Fibroblast of skin of abdomen (primary cell): ENCODE data around the gene PAN3. TPM values are rescaled to one million over a fixed set of nuclear protein-coding genes. Genes with fewer than 3 reads are reported as not detected.
"Not testable (repeated sequence)": the region's sequence is repeated elsewhere in the genome, so short reads cannot be mapped to it uniquely, and the experiment has no call there.

ENCODE experiments used
- DNase-seq: peaks from one replicate; pipeline ENCODE4 v3.0.0-alpha.2; 2013
- polyA plus RNA-seq, 2 experiments: library from polyadenylated mRNA; unstranded; fragments of 120-200 nt; gene quantifications; one replicate each; pipeline ENCODE4 v1.2.1, GENCODE V29; 2013; ENCODE audit not compliant: insufficient read length in 2 of 2

Gene PAN3, protein sequence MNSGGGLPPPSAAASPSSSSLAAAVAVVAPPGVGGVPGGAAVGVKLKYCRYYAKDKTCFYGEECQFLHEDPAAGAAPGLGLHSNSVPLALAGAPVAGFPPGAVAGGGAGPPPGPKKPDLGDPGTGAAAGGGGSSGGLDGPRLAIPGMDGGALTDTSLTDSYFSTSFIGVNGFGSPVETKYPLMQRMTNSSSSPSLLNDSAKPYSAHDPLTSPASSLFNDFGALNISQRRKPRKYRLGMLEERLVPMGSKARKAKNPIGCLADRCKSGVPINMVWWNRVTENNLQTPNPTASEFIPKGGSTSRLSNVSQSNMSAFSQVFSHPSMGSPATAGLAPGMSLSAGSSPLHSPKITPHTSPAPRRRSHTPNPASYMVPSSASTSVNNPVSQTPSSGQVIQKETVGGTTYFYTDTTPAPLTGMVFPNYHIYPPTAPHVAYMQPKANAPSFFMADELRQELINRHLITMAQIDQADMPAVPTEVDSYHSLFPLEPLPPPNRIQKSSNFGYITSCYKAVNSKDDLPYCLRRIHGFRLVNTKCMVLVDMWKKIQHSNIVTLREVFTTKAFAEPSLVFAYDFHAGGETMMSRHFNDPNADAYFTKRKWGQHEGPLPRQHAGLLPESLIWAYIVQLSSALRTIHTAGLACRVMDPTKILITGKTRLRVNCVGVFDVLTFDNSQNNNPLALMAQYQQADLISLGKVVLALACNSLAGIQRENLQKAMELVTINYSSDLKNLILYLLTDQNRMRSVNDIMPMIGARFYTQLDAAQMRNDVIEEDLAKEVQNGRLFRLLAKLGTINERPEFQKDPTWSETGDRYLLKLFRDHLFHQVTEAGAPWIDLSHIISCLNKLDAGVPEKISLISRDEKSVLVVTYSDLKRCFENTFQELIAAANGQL
- 14.9 TPM for polyA plus RNA-seq (2013, experiment 1 of 2; ENCODE audit: insufficient read length)
- 14.0 TPM for polyA plus RNA-seq (2013, experiment 2 of 2; ENCODE audit: insufficient read length)

DNA sequence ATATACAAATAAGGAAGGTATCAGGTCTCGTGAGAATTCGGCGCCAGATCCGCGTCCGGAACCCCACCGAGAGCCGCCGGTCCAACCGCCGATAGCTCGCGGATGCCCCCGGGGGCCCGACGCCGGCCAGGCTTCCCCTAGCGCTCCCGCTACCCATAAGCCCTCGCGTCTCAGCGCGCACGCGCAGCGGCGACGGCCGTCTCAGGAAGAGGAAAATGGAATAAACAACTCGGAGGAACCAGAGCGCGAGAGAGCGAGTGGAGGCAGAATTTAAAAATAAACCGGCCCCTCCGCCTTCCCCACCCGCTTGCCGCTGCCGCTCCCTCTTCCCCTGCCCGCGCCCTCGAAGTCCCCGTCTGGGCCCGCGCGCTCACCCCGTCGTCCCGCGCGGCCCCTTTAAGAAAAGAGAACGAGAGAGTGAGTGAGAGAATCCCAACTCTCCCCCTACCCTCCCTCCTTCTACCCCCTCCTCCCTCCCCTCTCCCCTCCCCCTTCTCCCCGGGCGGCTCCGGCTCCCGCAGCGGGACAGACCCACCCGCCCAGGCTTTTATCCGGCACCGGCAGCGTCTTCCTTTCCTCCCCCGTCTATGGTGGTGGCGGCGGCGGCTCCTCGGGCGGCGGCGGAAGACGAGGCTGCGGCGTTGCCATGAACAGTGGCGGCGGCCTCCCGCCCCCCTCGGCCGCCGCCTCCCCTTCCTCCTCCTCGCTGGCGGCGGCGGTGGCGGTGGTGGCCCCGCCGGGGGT, at the start of gene PAN3:
Gene PAN3 (plus strand): TSS at position 534 of the 744 bp plus-strand sequence. CDS start 113 bp downstream, at position 647.
- DNase-seq = peak; percentile 90

DNA sequence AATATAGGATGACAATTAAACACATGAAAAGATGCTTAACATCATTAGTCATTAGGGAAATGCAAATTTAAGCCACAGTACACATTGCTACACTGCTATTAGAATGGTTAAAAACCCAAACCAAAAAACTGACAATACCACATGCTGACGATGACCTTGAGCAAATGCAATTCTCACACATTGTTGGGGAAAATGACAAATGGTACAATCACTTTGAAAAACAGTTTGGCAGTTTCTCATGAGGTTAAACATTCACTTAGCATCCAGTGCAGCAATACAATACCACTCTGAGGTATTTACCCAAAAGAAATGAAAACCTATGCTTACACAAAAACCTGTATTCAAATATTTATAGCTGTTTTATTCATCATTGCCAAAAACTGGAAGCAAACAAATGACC, 49.3 kb upstream of the PAN3 start:
- no peak for DNase-seq

DNA sequence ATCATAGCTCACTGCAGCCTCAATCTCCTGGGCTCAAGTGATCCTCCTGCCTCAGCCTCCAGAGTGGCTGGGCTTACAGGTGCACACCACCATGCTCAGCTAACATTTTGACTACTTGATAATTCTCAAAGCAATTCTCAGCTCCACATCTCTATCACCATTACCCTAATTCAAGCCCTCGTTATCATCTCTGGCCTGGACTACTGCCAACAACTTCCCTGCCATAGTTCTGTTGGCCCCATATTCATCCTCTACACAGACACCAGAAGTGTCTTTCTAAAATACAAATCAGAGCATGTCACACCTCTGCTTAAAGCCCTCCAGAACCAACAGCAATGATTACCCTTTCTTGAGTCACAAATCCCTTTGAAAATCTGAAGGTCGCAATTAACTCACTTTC, 45.9 kb upstream of the PAN3 start:
- DNase-seq = no peak

DNA sequence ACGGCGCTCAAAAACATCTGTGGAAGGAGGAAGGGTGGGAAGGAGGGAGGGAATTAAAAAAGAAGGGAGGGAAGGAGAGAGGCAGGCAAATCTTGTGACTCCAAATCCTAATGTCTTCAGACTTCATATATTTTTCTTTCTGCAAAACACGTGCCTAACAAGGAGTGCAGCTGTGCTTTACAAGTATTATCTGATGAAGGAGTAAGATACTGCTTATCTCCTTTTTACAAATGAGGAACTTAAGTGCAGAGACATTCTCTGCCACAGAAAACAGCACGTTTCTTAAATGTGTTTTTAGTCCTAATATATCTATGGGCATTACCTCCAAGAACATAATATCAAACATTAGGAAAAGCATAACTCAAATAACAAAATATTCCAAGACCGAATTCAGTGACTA, 44.5 kb upstream of the PAN3 start:
- DNase-seq = no peak

DNA sequence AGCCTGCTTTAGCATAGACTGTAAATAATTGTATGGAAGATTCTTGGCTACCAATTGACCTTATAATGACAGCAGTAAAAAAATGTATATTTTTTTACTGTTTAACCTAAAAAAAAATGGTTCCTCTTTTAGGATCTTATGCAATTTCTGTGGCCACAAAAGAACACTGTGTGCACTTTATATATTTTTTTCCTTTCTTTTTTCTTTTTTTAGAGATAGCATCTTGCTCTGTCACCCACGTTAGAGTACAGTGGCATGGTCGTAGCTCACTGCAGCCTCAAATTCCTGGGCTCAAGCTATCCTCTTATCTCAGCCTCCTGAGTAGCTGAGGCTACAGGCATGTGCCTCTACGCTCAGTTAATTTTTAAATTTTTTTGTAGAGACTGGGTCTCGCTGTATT, 44.0 kb upstream of the PAN3 start:
- no peak for DNase-seq

DNA sequence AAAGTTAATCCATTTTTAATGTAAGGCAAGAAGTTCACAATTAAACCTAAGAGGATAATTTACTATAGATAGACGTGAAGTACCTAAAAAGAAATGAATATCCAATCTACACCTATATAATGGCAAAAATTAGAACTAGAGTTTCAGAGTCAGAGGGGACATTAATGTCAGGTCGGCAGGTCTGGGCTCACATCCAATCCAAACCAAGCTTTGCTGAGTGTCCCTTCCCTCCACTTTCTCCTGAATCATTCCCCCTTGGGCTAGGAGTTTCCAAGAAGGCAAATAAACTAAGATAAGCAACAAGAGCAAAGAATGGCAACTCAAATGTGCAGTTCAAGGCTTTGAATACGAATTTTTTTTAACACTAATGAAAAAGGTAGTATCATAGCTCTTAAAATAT, 40.8 kb upstream of the PAN3 start:
- no peak for DNase-seq

DNA sequence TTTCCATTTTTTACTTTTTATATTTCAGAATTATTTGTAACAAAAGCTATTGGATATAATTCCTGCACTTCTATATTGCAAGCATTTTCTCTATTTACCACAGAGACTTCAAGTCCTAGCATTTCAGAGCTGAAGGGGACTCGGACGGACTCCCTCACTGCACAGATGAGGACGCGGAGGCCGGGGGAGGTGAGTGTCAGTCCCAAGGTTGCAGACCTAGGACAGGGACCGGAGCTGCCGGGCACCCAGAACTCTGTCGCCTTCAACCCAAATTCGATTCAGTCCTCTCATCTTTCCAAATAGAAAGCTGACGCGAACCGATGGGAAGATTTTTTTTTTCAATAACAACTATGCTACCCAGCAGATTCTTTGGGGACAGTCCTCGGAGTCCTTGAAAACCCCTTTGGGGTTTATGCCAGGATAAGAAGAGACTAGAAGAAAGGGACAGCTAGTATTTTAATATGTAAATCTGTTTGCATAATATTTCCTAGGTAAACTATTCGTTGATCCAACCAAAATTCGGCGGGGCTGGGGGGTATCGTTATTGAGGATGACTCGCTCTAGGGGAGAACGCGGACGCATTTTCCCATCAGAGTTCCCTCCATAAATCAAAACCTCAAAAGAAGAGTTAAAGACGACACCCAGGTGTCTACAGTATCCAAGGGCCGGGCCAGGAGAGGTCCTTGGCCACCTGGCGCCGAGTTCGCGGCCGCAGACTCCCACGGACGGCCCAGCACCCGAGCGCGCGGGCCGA, 38.8 kb upstream of the PAN3 start:
- DNase-seq = no peak

DNA sequence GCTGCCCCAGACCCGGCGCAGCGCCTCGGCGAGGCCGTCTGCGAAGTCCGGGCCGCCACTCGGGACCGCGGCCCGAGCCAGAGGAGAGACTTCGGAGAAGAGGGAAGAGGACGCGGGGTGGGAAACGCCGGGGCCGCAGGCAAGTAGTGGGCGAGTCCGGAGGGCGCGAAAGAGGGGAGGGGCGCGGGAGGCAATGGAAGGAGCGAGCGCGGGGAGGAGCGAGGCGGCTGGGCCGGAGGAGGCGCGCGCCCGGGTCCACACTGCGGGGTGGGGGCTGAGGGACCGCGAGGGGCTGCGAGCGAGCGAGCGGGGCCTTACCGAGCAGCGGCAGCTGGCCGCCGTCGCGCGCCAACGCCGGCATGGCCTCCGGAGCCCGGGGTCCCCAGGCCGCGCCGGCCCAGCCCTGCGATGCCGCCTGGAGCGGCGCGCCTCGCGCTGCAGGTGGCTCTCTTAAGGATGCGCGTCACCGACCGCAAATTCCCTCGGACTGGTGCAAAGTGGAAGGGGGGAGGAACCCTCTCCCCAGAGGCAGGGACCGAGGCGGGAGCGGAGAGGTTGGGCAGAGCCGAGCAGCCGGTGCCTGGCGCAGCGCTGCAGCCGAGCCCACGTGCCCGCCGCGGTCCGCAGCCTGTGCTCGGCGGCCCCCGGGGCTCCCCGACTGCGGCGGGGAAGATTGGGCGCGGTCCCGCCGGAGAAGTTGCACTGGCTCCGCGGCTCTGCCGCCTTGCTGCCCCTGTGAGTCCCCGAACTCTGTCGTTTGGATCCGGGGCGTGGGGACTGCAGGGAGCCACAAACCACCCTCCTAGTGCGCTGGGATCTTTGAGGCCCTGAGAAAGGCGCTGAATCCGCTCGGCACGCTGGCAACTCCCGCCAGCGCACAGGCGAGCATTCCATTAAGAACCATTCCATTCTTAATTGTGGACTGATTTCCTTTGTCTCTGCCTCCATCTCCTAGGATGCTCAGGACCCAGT, 37.9 kb upstream of the PAN3 start, which contains the start of gene FLT3:
Gene FLT3 (minus strand): TSS at position 427 of the 972 bp plus-strand sequence. CDS start 66 bp downstream, at position 361.
- DNase-seq = peak; percentile 22

DNA sequence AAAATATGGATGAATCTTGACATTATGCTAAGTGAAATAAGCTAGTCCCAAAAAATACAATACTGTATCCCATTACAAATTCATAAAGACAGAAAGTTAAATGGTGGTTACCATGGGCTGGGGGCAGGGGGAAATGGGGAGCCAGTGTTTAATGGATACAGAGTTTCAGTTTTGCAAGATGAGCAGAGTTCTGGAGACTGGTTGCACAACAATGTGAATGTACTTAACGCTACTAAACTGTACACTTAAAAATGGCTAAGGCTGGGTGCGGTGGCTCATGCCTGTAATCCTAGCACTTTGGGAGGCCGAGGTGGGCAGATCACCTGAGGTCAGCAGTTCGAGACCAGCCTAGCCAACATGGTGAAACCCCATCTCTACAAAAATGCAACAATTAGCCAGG, 36.5 kb upstream of the PAN3 start:
- not testable (repeated sequence) for DNase-seq

DNA sequence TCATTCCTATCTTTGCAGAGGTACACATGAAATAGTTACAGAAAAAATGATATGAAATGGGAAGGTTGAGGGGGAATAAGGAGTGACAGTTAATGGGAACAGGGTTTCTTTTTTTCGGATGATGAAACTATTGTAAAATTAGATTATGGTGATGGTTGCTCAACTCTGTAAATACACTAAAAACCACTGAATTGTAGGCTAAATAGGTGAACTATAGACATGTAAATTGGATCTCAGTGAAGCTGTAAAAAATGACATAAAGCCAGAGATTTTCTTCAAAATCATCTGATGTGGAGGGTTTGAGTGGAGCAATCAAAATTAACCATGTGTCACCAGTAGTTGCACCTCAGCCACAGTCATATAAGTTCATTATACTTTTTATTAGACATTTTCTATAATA, 31.4 kb upstream of the PAN3 start:
- no peak for DNase-seq

DNA sequence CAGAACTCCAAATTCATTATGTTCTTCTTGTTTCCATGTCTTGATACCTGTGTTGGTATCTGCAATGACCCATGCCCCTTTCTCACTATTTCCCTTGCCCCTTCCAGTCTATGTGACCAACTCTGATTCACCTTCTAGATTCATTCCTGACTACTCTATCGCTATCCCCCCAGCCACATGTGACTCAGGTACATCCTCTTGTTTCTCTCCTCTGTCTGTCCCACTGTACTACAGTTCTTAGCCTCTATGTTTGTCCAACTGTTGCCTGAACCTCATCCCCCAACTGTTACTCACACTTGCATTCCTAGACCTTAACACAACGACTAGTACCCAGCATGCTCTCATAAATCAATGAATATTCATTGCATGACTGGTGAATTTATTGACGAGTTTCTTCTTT, 27.9 kb upstream of the PAN3 start:
- no peak for DNase-seq

DNA sequence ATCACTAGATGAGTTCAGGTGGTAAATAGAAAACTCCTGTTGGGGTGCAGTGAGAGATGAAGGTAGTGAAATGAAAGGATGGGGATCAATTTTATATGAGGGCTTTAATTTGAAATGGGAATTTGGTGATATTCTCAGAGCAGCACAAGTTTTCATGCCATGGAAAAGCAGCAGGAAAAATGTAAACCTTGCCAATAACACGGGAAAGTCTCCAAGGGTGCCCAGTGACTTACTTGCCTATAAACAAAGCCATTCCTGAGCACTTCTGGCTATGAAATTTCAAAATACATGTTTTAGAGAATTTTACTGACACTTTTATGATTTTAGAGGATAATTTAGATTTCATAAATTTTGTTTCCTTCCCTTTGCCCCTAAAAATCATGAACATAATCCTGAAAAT, 21.6 kb upstream of the PAN3 start:
- no peak for DNase-seq

DNA sequence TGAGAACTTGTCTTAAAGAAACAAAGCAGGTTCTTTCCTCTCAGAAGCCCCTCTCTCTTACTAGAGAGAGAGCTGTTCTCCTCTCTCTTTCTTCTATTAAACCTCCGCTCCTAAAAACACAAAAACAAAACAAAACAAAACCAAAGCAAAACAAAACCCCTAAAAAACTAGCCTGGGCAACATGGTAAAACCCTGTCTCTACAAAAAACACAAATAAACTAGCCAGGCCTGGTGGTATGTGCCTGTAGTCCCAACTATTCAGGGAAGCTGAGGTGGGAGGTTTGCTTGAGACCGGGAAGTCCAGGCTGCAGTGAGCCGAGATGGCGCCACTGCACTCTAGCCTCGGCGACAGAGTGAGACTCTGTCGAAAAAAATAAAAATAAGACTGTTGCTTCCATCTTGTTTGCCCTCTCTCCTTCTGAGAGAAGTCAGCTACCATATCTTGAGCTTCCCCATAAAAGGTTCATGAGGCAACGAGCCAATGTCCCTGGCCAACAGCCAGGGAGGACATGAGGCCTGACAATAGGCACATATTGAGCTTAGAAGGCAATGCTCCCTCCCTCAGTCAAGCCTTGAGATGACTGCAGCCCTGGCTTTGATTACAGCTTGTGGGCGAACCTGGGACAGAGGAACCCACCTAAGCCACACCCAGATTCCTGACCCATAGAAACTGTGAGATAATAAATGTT, 20.5 kb upstream of the PAN3 start:
- DNase-seq = no peak

DNA sequence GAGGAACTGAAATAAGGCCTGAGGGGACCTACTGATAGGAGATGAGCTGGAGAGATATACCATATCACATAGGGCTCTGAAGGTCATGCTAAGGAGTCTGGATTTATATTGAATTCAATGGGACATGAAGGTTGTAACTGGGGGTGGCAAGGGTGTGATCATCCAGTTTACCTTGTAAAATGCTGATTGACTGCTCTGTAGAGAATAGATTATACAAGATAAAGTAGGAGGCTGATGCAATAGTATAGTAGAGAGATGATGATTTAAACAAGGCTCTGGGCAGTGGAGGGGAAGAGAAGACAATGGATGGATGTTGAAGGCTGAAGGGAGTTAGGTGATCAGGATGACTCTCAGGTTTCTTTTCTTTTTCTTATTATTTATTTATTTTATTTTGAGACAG, 18.0 kb upstream of the PAN3 start:
- DNase-seq = no peak

DNA sequence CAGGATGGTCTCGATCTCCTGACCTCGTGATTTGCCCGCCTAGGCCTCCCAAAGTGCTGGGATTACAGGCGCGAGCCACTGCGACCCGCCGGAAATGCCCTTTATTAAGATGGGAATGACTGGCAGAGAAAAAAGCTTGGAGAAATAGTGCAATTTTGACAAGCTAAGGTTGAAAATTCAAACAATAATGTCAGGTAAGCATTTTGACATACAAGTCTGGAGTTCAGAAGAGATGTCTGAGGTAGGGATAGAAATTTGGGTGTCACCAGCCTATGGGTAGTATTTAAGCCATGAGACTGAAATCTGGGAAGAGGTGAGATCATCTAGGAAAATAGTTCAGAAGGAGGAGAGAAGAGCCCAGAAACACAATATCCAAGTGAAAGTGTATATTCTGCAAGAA, 17.1 kb upstream of the PAN3 start:
- DNase-seq = no peak

DNA sequence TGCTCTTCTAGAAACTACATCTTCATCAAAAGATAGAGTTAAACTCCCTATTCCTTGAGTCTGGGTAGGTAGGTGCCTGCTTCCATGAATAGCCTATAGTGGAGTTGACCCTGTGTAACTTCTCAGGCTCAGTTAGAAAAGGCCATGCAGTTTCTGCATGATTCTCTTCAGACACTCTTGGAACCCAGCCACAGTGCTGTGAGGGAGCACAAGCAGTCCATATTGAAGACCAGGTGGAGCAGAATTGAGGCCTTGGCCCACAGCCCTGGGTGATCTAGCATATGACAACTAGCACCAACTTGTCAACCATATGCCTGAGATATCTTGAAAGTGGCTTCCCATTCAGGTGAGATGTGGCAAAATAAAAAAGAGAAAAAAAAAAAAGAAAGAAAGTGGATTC, 10.3 kb upstream of the PAN3 start:
- no peak for DNase-seq

DNA sequence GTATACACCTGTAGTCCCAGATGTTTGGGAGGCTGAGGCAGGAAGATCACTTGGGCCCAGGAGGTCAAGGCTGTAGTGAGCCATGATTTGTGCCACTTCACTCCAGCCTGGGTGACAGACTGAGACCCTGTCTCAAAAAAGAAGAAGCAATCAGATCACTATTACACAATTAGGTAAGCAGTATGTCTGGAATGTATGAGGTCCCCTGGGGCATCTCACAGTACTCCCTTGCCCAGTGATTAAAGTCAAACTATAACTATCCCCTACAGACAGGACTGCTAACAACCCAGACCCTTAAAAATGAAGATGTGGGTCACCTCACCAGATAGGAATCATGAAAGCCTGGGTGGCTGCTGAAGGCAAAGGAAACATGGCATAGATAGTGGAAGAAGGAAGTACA, 9.4 kb upstream of the PAN3 start:
- no peak for DNase-seq

DNA sequence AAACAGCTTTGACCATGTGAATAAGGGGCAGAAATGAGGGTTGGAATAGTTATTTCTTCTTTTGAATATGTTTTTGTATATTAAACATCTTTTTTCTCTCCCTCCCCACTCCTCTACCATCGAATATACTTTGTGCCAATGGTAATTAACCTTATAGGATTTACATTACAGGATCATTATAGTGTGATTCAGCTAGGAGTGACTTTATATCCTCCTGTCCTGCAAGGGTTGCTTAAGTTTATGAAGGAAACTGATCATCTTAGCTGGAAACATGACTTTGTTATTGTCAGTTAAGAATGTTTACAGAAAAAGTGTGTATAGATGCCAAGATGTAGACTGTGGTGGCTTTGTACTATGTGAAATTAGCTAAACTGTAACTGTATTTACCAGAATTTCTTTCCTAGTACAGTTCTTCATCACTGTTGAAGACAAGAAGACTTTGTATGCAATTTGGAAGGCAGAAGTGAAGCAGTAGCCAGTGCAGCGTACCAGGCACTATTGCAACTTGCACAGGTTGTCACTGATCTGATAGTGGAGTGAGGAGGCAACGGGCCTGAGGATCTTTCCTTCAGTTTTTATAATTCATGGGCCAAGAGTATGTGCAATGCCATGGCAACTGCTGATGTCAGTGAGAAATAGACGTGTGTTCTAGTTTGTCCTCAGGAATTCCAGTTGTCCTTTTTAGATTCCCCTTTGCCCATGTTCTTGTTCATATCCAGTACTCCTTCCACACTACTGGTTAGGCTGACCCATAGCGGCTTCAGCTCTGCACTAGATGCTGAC, 8.2 kb upstream of the PAN3 start:
- no peak for DNase-seq

DNA sequence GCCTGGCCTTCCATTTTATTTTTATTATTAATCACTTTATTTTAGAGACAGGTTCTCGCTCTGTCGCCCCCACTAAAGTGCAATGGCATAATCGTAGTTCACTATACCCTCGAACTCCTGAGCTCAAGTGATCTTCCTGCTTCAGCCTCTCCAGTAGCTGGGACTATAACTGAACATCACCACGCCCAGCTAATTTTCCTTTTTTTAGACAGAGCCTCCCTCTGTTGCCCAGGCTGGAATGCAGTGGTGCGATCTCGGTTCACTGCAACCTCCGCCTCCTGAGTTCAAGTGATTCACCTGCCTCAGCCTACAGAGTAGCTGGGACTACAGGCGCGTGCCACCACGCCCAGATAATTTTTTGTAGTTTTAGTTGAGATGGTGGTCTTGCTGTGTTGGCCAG, 6.7 kb upstream of the PAN3 start:
- DNase-seq = no peak
